SW 1271 (cell line): ENCODE measurements around the gene EVI5L.

ENCODE experiments used
- DNase-seq, 2 experiments: peaks; one replicate each; lab custom pipeline; 2025; lab: John Stamatoyannopoulos, UW

The EVI5L gene

DNA sequence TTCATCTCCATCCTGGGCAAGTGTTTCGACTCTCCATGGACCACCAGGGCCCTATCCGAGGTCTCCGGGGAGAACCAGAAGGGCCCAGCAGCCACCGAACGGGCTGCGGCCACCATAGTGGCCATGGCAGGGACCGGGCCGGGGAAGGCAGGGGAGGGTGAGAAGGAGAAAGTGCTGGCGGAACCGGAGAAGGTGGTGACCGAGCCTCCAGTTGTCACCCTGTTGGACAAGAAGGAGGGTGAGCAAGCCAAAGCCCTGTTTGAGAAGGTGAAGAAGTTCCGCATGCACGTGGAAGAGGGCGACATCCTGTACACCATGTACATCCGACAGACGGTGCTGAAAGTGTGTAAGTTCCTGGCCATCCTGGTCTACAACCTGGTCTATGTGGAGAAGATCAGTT, 68.9 kb downstream of the EVI5L start:
- DNase-seq: no peak

DNA sequence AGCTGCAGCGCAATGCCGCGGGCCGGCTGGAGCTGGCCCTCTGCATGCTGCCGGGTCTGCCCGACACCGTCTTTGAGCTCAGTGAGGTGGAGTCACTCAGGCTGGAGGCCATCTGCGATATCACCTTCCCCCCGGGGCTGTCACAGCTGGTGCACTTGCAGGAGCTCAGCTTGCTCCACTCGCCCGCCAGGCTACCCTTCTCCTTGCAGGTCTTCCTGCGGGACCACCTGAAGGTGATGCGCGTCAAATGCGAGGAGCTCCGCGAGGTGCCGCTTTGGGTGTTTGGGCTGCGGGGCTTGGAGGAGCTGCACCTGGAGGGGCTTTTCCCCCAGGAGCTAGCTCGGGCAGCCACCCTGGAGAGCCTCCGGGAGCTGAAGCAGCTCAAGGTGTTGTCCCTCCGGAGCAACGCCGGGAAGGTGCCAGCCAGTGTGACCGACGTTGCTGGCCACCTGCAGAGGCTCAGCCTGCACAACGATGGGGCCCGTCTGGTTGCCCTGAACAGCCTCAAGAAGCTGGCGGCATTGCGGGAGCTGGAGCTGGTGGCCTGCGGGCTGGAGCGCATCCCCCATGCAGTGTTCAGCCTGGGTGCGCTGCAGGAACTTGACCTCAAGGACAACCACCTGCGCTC, 69.8 kb downstream of the EVI5L start:
- no peak for DNase-seq

DNA sequence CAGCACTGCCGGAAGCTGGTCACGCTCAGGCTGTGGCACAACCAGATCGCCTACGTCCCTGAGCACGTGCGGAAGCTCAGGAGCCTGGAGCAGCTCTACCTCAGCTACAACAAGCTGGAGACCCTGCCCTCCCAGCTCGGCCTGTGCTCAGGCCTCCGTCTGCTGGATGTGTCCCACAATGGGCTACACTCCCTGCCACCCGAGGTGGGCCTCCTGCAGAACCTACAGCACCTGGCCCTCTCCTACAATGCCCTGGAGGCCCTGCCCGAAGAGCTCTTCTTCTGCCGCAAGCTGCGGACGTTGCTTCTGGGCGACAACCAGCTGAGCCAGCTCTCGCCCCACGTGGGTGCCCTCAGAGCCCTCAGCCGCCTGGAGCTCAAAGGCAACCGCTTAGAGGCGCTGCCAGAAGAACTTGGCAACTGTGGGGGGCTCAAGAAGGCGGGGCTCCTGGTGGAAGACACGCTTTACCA, 70.4 kb downstream of the EVI5L start:
- DNase-seq: no peak

DNA sequence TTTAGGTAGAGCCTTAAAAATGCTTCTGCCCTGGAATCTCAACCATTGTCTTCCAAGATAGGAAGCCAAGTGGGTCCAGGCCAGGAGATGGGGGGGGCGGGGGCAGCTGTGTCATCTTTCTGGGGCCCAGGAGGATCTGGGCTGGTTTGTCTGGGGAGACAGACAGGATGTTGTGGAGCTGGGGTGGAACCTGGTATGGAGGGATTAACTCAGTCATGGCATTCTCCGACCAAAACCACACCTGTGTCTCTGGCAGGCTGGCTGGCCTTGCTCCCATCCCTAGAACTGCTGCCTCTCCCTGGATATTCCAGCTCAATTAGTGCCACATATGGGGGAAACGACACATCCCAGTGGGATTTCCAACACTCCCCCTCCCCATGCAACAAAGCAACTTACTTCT, 70.9 kb downstream of the EVI5L start:
- no peak for DNase-seq

DNA sequence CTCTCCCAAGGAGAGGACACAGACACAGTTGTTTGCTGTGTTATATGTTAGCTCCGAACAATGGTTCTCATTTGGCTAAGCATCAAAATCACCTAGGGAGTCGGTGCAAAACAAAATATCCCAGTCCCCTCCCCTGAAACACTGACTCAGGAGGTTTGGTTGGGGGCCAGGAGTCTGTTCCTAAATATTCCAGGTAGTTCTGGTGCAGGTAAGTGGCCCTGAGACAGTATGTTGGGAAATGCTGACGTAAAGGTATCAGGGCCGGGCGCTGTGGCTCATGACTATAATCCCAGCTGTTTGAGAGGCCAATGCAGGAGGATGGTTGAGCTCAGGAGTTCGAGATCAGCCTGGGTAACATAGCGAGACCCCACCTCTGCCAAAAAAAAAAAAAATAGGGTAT, 71.3 kb downstream of the EVI5L start:
- no peak for DNase-seq

DNA sequence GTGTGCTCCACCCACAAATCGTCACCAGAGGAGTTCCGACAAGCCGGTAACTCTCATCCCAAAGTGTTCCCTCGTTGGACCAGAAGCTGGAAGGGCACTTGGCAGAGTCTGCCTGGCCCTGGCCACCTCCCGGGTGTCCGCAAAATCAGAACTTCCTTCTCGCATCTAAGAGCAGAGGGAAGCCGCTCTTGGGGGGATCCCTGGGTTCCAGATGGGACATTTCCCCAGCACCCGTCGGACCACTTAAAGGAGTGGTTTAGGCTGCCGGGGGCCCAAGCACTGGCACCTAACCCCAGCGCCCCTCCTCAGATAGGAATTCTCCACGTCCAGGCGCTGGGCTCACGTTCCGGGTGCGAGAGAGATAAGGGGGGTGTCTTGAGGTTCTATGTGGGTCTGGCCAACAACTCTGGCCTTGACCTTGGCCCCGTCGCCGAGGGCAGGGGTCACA, 72.8 kb downstream of the EVI5L start:
- peak in 1 of 2 experiments; percentile 18 for DNase-seq

DNA sequence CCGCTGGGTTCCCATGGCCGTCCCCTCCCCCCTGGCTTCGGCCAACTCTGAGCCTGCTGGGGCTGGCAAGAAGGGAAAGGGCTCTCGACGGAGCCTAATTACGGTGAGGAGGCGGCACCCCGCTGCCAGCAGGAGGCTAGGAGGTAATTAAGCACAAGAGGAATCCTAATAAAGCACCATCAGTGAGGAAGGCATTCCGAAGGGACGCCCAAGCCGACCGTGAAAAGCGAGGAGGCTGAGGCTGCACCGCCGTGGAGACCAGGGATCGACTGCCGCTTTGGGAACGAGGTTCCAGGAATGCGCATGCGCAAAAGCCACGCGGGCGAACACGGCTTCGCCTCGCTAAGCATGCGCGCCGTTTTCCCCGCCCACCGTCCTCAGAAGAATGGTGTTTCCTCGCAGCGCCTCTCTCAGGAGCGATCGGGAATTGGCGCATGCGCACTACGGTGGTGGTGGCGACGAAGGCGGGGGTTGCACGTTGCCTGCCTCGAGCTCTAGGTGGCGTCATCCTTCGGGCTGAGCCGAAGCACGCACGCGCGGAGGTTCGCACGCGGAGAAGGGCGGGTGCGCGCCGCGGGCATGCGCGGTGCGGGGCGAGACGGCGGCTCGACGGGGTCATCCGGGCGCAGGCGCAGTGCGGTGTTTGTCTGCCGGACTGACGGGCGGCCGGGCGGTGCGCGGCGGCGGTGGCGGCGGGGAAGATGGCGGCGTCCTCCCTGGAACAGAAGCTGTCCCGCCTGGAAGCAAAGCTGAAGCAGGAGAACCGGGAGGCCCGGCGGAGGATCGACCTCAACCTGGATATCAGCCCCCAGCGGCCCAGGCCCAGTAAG, 73.4 kb downstream of the EVI5L start, which contains the start of gene MAP2K7:
MAP2K7 (plus strand) TSS at position 634 of the 830 bp plus-strand sequence; CDS start at position 702, 68 bp downstream.
- DNase-seq: peak; percentile 91 to 98

DNA sequence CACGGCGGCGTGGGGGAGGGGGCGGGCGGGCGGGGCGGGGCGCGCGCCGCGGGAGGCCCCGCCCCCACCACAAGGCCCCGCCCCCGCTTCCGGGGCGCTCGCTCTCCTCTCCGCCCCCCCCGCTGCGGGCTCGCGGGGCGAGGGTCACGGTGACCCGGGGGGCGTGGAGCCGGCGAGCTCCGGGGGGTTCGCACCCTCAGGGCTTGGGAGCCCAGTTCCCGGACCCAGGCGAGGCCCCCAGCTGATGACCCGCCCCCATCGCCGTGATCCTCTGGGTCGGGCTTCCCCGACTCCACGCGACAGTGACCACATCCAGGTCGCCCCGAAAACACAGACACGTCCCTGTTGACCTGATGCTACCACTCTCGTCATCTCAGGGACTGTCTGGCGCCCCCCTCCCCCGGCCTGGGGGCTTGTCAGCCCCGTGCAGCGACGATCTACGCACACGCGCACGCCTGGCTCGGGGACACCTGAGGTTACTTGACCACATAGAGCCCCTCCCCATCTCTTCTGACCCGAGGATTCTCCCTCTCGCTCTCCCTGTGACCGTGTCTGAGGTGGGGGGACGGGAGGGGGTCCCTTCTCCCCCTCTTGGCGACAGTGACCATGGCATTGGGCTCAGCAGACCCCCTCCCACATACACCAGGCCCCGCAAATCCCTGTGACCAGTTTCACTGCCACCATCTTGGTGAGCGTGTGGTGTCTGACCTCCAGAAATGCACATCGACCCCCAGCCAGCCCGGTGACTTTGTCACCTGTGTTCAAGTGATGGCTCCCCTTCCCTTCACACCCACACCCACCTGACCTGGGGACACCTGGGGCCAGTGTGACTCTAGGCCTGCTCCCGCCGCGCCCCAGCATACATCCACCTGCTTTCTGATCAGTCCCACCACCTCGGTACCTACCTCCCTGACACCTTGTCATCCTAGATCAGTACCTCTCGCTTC, 74.3 kb downstream of the EVI5L start:
- no peak for DNase-seq

DNA sequence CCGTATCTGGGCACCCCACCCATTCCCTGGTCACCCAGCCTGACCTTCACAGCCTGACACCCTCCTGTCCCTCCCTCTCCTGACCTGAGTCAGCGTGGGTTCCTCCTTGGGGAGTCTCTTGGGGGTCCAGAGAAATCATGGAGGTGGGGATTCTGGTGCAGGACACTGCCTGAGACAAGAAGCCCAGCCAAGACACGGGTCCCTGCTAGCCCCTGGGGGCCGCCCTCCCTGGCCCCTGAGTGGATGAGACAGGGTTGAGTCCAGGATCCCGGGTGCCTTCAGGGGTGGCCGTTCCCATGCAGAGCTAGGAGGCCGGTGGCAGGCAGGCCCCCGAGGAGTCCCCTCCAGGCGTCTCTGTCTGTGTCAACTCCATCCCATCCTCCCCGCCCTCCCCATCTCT, 75.2 kb downstream of the EVI5L start:
- DNase-seq: no peak

DNA sequence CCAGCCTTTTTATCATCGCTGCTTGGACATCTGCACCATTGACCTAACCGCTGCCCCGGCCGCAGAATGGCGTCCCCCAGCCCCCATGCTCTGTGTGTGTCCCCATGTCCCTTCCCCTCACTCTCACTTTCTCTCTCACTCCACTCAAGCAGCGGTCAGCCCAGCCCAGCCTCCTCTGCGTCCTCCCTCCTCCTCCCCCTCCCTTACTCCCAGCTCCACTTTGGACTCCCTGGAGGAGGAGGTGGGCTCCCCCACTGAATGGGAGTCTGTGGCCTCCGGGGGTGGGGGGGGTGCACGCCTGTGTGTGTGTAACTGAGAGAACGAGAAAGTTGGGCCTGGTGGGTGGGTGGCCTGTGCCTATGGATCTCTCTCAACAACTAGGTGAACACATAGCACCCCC, 75.8 kb downstream of the EVI5L start:
- no peak for DNase-seq

DNA sequence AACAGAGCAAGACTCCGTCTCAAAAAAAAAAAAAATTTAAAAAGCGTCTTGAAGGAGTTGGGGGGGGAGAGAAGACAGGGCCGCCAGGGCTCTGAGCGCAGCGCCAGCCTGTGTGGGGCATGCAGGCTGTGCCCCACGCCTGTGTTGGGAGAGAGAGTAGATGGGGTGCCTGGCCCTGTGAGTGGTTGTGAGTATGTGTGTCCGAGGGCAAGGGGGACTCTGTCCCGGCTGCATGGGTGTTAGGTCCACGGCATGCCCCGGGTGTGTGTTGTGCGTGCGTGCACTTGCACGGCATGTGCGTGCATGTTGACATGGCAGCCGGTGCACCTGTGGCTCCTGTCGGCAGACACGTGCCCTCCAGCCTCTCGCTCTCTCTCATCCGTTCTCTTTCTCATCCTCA, 77.1 kb downstream of the EVI5L start:
- DNase-seq: no peak

DNA sequence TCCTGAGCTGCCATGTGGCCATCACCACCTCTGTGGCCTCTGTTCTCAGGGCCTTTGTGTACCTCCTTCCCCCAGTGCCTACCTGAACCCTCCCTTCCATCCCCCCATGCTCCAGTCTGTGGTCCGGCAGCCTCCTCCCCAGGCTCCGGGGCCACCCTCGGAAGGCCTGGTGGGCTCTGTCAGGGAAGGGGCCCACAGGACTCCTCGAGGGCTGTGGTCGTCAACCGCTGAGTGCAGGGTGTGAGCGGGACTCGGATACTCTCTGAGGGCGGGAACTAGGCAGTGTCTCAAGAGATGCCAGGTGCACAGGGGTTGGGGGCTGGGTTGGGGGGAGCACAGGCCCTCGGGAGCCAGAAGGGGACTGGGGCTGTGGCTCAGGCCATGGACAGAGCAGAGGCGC, 77.5 kb downstream of the EVI5L start:
- DNase-seq: no peak

DNA sequence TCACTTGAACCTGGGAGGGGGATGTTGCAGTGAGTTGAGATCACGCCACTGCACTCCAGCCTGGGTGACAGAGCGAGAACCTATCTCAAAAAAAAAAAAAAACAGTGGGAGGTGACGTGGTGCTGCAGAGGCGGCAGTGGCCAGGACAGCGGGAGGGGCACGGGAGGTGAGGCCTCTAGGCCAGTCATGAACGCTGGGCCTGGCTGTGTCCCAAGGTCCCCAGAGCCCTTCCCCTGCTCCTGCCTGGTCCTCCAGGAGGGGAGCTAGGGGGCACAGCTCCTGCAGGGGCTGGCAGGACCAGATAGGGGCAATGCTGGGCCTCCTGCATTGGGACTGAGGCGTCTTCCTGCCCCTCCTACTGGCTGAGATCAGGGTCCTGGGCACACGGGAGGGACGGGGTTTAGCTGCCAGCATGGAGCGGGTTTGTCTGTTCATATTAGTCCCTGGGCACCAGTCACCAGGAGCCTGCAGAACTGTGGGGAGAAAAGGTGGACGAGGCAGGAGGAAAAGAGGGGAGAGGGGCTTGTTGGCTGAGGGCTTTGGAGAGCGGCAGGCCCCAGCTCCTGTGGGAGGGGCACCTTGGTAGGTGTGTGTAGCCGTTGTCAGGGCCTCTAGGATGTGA, 78.2 kb downstream of the EVI5L start:
- no peak for DNase-seq

DNA sequence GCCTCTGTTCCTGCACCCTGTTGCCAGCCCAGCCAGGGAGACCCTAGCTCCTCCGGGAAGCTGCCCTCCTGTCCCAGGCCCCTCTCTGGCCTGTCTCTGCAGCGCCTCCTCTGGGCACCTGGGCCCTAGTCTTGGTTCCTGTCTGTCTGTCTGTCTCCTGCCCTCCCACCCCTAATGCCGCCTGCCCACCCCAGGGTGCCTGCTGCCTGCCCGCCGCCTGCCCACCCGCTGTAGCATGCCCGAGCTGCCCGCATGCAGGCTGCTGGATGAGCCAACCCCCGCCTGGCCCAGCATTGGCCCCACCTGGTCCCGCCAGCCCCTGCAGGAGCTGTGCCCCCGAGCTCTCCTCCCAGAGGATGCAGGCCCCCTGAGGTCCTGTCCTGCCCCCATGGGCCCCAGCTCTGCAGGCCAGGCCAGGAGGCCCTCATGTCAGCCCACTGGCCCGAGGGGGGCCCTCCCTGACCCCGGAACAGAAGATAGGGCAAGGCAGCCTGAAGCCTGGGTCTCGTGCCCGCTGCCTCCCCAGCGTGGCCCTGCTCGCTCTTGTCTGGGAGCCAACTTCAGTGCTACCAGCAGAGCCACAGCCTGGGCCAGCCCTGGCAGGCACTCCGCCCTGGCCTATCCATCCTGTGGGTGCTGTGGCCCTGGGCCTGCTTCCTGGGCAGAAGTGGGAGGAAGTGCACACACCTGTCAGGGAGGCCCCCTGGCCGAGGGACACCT, 78.9 kb downstream of the EVI5L start:
- DNase-seq: no peak

DNA sequence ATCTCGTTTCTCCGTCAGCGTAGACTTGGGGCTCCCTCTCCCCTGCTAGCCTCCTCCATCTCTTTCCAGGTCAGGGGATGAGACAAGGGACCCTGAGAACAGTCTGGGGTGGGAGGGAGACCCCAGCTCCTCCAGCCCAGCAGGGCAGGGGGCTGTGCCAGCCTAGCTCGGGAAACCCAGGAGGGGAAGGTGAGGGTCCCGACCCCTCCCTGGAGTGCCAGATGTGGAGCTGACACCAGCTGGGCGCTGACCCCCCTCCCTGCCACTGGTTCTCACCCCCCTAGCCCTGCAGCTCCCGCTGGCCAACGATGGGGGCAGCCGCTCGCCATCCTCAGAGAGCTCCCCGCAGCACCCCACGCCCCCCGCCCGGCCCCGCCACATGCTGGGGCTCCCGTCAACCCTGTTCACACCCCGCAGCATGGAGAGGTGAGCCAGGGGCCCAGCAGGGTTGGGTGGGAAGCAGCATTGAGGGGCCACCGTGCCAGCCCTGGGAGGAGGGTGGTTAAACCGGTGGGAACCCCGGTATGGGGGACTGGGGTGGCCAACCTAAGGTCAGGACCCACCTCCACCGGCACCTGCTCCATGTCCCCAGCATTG, 79.6 kb downstream of the EVI5L start:
- DNase-seq: no peak

DNA sequence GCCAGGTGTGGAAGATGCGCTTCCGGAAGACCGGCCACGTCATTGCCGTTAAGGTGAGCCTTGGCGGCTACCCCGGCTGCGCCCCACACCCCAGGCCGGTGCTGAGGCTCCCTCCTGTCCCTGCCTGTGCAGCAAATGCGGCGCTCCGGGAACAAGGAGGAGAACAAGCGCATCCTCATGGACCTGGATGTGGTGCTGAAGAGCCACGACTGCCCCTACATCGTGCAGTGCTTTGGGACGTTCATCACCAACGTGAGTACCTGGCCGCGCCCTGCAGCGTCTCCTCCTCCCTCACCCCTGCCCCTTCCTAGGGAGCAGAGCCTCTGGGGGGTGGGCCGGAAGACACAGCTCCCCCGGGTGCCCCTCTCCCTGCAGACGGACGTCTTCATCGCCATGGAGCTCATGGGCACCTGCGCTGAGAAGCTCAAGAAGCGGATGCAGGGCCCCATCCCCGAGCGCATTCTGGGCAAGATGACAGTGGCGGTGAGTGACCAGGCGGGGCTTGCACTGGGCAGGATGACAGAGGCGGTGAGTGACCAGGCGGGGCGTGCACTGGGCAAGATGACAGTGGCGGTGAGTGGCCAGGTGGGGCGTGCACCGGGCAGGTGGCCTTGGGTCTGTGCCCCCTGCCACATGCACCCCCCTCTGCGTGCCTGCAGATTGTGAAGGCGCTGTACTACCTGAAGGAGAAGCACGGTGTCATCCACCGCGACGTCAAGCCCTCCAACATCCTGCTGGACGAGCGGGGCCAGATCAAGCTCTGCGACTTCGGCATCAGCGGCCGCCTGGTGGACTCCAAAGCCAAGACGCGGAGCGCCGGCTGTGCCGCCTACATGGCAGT, 80.5 kb downstream of the EVI5L start:
- DNase-seq: no peak

DNA sequence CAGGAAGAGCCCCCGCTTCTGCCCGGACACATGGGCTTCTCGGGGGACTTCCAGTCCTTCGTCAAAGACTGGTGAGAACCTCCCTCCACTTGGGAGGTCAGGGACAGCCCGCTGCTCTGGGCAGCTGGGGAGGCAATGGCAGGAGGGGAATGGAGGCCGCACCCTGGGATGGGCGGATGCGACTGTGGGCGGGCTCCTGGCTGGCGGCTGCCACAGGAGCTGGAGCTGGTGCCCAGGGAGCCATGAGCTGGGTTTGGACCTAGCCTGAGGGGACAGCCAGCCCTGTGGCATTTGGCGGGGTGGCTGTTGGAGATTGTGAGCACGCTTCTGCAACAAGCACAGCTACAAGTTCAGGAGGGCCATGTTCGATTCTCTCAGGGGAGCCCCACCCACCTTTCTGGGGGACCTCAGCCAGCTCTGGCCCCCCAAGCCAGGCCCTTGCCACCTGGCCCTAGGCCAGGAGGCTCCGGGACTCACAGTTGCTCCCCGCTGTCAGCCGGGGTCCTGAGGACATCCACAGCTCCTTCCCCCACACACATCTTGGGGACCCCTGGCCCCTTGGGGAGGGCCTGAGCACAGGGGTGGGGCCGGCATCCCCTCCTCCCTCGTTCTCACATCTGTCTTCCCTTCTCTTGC, 81.6 kb downstream of the EVI5L start:
- DNase-seq: no peak

DNA sequence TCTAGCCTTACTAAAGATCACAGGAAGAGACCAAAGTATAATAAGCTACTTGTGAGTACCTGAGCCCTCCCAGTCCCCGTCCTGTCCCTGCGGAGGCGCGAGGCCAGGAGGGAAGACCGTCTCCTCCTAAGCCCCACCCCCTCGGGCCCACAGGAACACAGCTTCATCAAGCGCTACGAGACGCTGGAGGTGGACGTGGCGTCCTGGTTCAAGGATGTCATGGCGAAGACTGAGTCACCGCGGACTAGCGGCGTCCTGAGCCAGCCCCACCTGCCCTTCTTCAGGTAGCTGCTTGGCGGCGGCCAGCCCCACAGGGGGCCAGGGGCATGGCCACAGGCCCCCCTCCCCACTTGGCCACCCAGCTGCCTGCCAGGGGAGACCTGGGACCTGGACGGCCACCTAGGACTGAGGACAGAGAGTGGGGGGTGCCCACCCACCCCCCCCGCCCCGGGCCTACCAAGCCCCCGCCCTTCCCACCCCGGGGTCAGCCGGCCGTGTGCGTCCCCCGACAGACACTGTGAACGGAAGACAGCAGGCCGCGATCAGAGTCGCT, 82.2 kb downstream of the EVI5L start:
- no peak for DNase-seq
